H9 (cell line): ENCODE measurements around the gene CCDC60. TPM values are rescaled to one million over a fixed set of nuclear protein-coding genes. Genes with fewer than 3 reads are reported as not detected.

Experiments used
- DNase-seq: peaks from one replicate; pipeline ENCODE4 v3.0.0-alpha.2; 2017
- H2AFZ ChIP-seq: one replicate; pipeline ENCODE4 v1.6.1; 2013; ENCODE audit warnings: mild to moderate bottlenecking, low read length, control low read depth, moderate library complexity
- H2AK5ac ChIP-seq: 2 replicates; pipeline ENCODE4 v1.6.1; 2013; ENCODE audit warnings: low read length, control low read depth, mixed read lengths; ENCODE audit not compliant: insufficient read length
- H2BK120ac ChIP-seq: one replicate; pipeline ENCODE4 v1.6.1; 2013; ENCODE audit warnings: low read depth, mild to moderate bottlenecking, low read length, control low read depth, inconsistent platforms; ENCODE audit not compliant: poor library complexity, severe bottlenecking
- H2BK12ac ChIP-seq: 2 replicates; pipeline ENCODE4 v1.6.1; 2013; ENCODE audit warnings: low read length, control low read depth, mixed read lengths, low read depth; ENCODE audit not compliant: insufficient read length
- H2BK15ac ChIP-seq: 2 replicates; pipeline ENCODE4 v1.6.1; 2013; ENCODE audit warnings: low read depth, low read length, control low read depth
- H2BK20ac ChIP-seq: one replicate; pipeline ENCODE4 v1.6.1; 2013; ENCODE audit warnings: low read depth, mild to moderate bottlenecking, low read length, control low read depth, inconsistent platforms; ENCODE audit not compliant: poor library complexity, severe bottlenecking
- H2BK5ac ChIP-seq: 2 replicates; pipeline ENCODE4 v1.6.1; 2013; ENCODE audit warnings: low read length, control low read depth, mixed read lengths; ENCODE audit not compliant: insufficient read length
- H3K14ac ChIP-seq: 2 replicates; pipeline ENCODE4 v1.6.1; 2013; ENCODE audit warnings: low read length, control low read depth; ENCODE audit not compliant: insufficient read depth
- H3K18ac ChIP-seq: 2 replicates; pipeline ENCODE4 v1.6.1; 2013; ENCODE audit warnings: low read depth, mild to moderate bottlenecking, mixed read lengths, low read length, control low read depth; ENCODE audit not compliant: insufficient read length
- H3K23ac ChIP-seq: 2 replicates; pipeline ENCODE4 v1.6.1; 2013; ENCODE audit warnings: low read length, control low read depth, mixed read lengths, low read depth; ENCODE audit not compliant: insufficient read length
- H3K23me2 ChIP-seq: 2 replicates; pipeline ENCODE4 v1.6.1; 2013; ENCODE audit warnings: low read depth, mild to moderate bottlenecking, mixed read lengths, low read length, control low read depth; ENCODE audit not compliant: insufficient read length, poor library complexity, severe bottlenecking
- H3K27ac ChIP-seq: 2 replicates; pipeline ENCODE4 v1.5.1; 2013; ENCODE audit warnings: low read length, control low read depth, mixed read lengths, low read depth; ENCODE audit not compliant: insufficient read length
- H3K27me3 ChIP-seq: 2 replicates; pipeline ENCODE4 v1.6.1; 2013; ENCODE audit warnings: low read length, control low read depth, inconsistent platforms; ENCODE audit not compliant: insufficient read depth
- H3K4ac ChIP-seq: 2 replicates; pipeline ENCODE4 v1.6.1; 2013; ENCODE audit warnings: low read depth, mild to moderate bottlenecking, control low read depth, inconsistent platforms, low read length, moderate library complexity
- H3K4me1 ChIP-seq: 2 replicates; pipeline ENCODE4 v1.6.1; 2013; ENCODE audit warnings: low read length, control low read depth, inconsistent platforms; ENCODE audit not compliant: insufficient read depth
- H3K4me2 ChIP-seq: 2 replicates; pipeline ENCODE4 v1.6.1; 2013; ENCODE audit warnings: low read length, control low read depth, mixed read lengths; ENCODE audit not compliant: insufficient read length, insufficient read depth
- H3K56ac ChIP-seq: 2 replicates; pipeline ENCODE4 v1.6.1; 2013; ENCODE audit warnings: low read depth, mild to moderate bottlenecking, mixed read lengths, low read length, control low read depth; ENCODE audit not compliant: insufficient read length
- H3K79me1 ChIP-seq: 2 replicates; pipeline ENCODE4 v1.6.1; 2013; ENCODE audit warnings: low read depth, mild to moderate bottlenecking, moderate library complexity, low read length, control low read depth, inconsistent platforms; ENCODE audit not compliant: insufficient read depth, poor library complexity, severe bottlenecking
- H3K79me2 ChIP-seq: 2 replicates; pipeline ENCODE4 v1.6.1; 2013; ENCODE audit warnings: low read length, control low read depth, inconsistent platforms; ENCODE audit not compliant: insufficient read depth
- H3K9ac ChIP-seq: 2 replicates; pipeline ENCODE4 v1.6.1; 2013; ENCODE audit warnings: low read length, control low read depth, mixed read lengths; ENCODE audit not compliant: insufficient read length; ENCODE audit errors: extremely low read depth
- H3K9me3 ChIP-seq: one replicate; pipeline ENCODE4 v1.6.1; 2013; ENCODE audit warnings: low read depth, low read length, inconsistent platforms; ENCODE audit not compliant: control insufficient read depth
- H3T11ph ChIP-seq: one replicate; pipeline ENCODE4 v1.6.1; 2013; ENCODE audit warnings: mild to moderate bottlenecking, low read length, control low read depth, inconsistent platforms
- H4K20me1 ChIP-seq: one replicate; pipeline ENCODE4 v1.6.1; 2013; ENCODE audit not compliant: control insufficient read depth, insufficient read length, insufficient read depth
- H4K5ac ChIP-seq: 2 replicates; pipeline ENCODE4 v1.6.1; 2013; ENCODE audit warnings: low read depth, mild to moderate bottlenecking, mixed read lengths, low read length, control low read depth; ENCODE audit not compliant: insufficient read length
- H4K8ac ChIP-seq: replicated peaks from 2 replicates; pipeline ENCODE4 v1.6.1; 2013; ENCODE audit warnings: low read length, control low read depth, mixed read lengths, low read depth; ENCODE audit not compliant: insufficient read length
- H4K91ac ChIP-seq: 2 replicates; pipeline ENCODE4 v1.6.1; 2013; ENCODE audit warnings: low read depth, mild to moderate bottlenecking, moderate library complexity, mixed read lengths, low read length, control low read depth; ENCODE audit not compliant: insufficient read length
- H3K27ac Mint-ChIP-seq, 3 experiments: 2 replicates in 2 of 3; 3 replicates in 1 of 3; pipeline ENCODE4 v1.8.0; 2020 to 2021; ENCODE audit warnings: mixed read lengths in 3 of 3, mild to moderate bottlenecking in 1 of 3, moderate library complexity in 1 of 3
- H3K27me3 Mint-ChIP-seq: 2 replicates; pipeline ENCODE4 v1.8.0; 2021; ENCODE audit warnings: low read depth, mild to moderate bottlenecking, moderate library complexity, mixed read lengths
- H3K36me3 Mint-ChIP-seq, 3 experiments: 2 replicates in 2 of 3; 3 replicates in 1 of 3; pipeline ENCODE4 v1.8.0; 2020 to 2021; ENCODE audit warnings: low read depth in 3 of 3, mixed read lengths in 3 of 3; ENCODE audit not compliant: insufficient read depth in 1 of 3
- H3K4me1 Mint-ChIP-seq, 2 experiments: 2 replicates each; pipeline ENCODE4 v1.8.0; 2020; ENCODE audit warnings: mixed read lengths in 2 of 2
- H3K4me3 Mint-ChIP-seq, 2 experiments: 2 replicates in 1 of 2; 3 replicates in 1 of 2; pipeline ENCODE4 v1.8.0; 2020 to 2021; ENCODE audit warnings: mild to moderate bottlenecking in 2 of 2, mixed read lengths in 2 of 2, moderate library complexity in 1 of 2
- H3K9me3 Mint-ChIP-seq, 2 experiments: 2 replicates in 1 of 2; 3 replicates in 1 of 2; pipeline ENCODE4 v1.8.0; 2020; ENCODE audit warnings: mild to moderate bottlenecking in 2 of 2, mixed read lengths in 2 of 2, moderate library complexity in 1 of 2
- CTCF ChIP-seq: fragments of 200-600 bp; sonication (generic); conservative IDR thresholded peaks from 3 replicates; pipeline ENCODE4 v1.8.0; 2021; ENCODE audit warnings: antibody characterized with exemption, mild to moderate bottlenecking
- WGBS: extraction: QIAGEN DNeasy Blood & Tissue Kit; methylation state at CpG from one replicate; pipeline ENCODE4 v1.1.7; 2013; ENCODE audit warnings: missing lambda C conversion rate, low lambda C conversion rate, mixed read lengths; ENCODE audit not compliant: insufficient read length; ENCODE audit errors: extremely low coverage; 5-methylcytosine and 5-hydroxymethylcytosine counted together
- total RNA-seq: library from RNA; stranded (reverse); gene quantifications from 2 replicates; pipeline ENCODE4 v1.2.1, GENCODE V29; 2021

The CCDC60 gene
- total RNA-seq, 1 experiment from 2014 or later = 0.44 TPM

GRCh38 chr12:119311878-119312277 lies 22.7 kb upstream of the CCDC60 start:
- no peak overlapping the region for H3K4me2 ChIP-seq
- no peak overlapping the region for H3T11ph ChIP-seq
- no peak overlapping the region for H2AK5ac ChIP-seq
- H3K14ac ChIP-seq = no peak overlapping the region
- Mint-ChIP-seq H3K27ac (peak overlapping the region in 1 of 3 experiments; percentile 38; a peak in 1 of 7 replicates), H3K36me3 (peaks cover 6 to 13% (median 7%) of the 10 kb centered on the region in 3 experiments; a peak in 6 of 7 replicates), H3K27me3 (no peaks in the 10 kb centered on the region; the same call in 1 of the 2 replicates), H3K4me1 (peaks cover 29 to 36% of the 10 kb centered on the region in 2 experiments), H3K4me3 (no peak overlapping the region), H3K9me3 (peaks cover 8 to 10% of the 10 kb centered on the region in 2 experiments)
- H2BK5ac ChIP-seq = no peak overlapping the region
- no CpG with 5 or more reads among the region's 4 CpGs for WGBS
- H3K23me2 ChIP-seq = no peaks in the 10 kb centered on the region
- no peak overlapping the region for H3K56ac ChIP-seq
- TF ChIP-seq CTCF = no peak
- H4K91ac ChIP-seq = no peak overlapping the region
- H3K27me3 ChIP-seq = no peaks in the 10 kb centered on the region
- no peak overlapping the region for H3K18ac ChIP-seq
- no peaks in the 10 kb centered on the region for H3K79me1 ChIP-seq
- no peak overlapping the region for H3K4ac ChIP-seq
- H2BK20ac ChIP-seq = no peak overlapping the region
- H3K4me1 ChIP-seq = no peaks in the 10 kb centered on the region; the same call in 1 of the 2 replicates
- H3K79me2 ChIP-seq = no peaks in the 10 kb centered on the region
- no peaks in the 10 kb centered on the region for H3K9me3 ChIP-seq
- H2BK120ac ChIP-seq = no peak overlapping the region
- no peak overlapping the region for H4K5ac ChIP-seq
- H4K8ac ChIP-seq = no peak overlapping the region
- no peak for DNase-seq
- H3K23ac ChIP-seq = no peak overlapping the region
- no peak overlapping the region for H2AFZ ChIP-seq
- no peak overlapping the region for H2BK15ac ChIP-seq
- H2BK12ac ChIP-seq = no peak overlapping the region
- H3K9ac ChIP-seq = no peak overlapping the region
- no peak overlapping the region for H3K27ac ChIP-seq
- H4K20me1 ChIP-seq = no peaks in the 10 kb centered on the region
